Transverse colon (tissue), 4 donors: Measurements from ENCODE around the gene SCAF1. TPM values are rescaled to one million over a fixed set of nuclear protein-coding genes. Genes with fewer than 3 reads are reported as not detected.
"Not testable (repeated sequence)": the region's sequence is repeated elsewhere in the genome, so short reads cannot be mapped to it uniquely, and the experiment has no call there.

Experiments used
- DNase-seq: peaks from one replicate; pipeline ENCODE4 v3.0.0-alpha.2; 2019
- H3K27ac ChIP-seq, 4 donors: fragments of 200-600 bp; sonication (generic); 2 replicates each; pipeline ENCODE4 v1.5.1; 2016 to 2018; ENCODE audit warnings: inconsistent platforms in 4 of 4
- H3K27me3 ChIP-seq: fragments of 200-600 bp; sonication (generic); 2 replicates; pipeline ENCODE4 v1.5.1; 2017; ENCODE audit warnings: inconsistent platforms
- H3K36me3 ChIP-seq, 4 donors: fragments of 200-600 bp; sonication (generic); 2 replicates each; pipeline ENCODE4 v1.5.1; 2017 to 2019; ENCODE audit warnings: inconsistent platforms in 4 of 4
- H3K4me1 ChIP-seq, 4 donors: fragments of 200-600 bp; sonication (generic); 2 replicates each; pipeline ENCODE4 v1.5.1; 2017 to 2020; ENCODE audit warnings: inconsistent platforms in 4 of 4
- H3K4me3 ChIP-seq, 4 donors: fragments of 200-600 bp; sonication (generic); 1 replicate in 1 of 4; 2 replicates in 3 of 4; pipeline versions ENCODE4 v1.5.1 to v1.6.1; 2017 to 2019; ENCODE audit warnings: inconsistent platforms in 4 of 4
- H3K9me3 ChIP-seq, 2 donors: fragments of 200-600 bp; sonication (generic); 2 replicates each; pipeline ENCODE4 v1.5.1; 2017 to 2019; ENCODE audit warnings: inconsistent platforms in 2 of 2
- EP300 ChIP-seq: sonication (generic); formaldehyde crosslinking; IDR thresholded peaks from one replicate; pipeline ENCODE4 v1.6.1; 2017; ENCODE audit warnings: antibody characterized with exemption, low read depth
- POLR2A ChIP-seq: fragments of 450-650 bp; IDR thresholded peaks from one replicate; pipeline ENCODE4 v1.6.1; 2016; ENCODE audit warnings: antibody characterized with exemption, mild to moderate bottlenecking, moderate library complexity
- POLR2AphosphoS5 ChIP-seq, 3 donors: sonication (generic); formaldehyde crosslinking; IDR thresholded peaks; one replicate each; pipeline ENCODE4 v1.6.1; 2016; ENCODE audit warnings: antibody characterized with exemption in 3 of 3
- WGBS, 2 donors: methylation state at CpG; one replicate each; pipeline ENCODE4 v1.1.5; 2018; ENCODE audit warnings: low coverage in 1 of 2; 5-methylcytosine and 5-hydroxymethylcytosine counted together
- in situ Hi-C, 4 donors: fragments of 200-750 bp; cut with MboI; loops; one replicate each; pipeline versions ENCODE4 v1.15.0 to v1.15.1; 2017; ENCODE audit warnings: low sequenced_read_pairs in 3 of 4, low pct_ligation_motif_present in 1 of 4, low pct_unique_long_range_greater_than_20kb in 1 of 4
- intact Hi-C: fragments of 100-400 bp; cut with DNase I; formaldehyde crosslinking; loops from one replicate; pipeline ENCODE4 v1.15.1; 2023; ENCODE audit warnings: low total_unique reads
- total RNA-seq, 4 donors: library from RNA; depleted of rRNA; stranded (reverse); fragments of >200 nt; gene quantifications; one replicate each; pipeline ENCODE4 v1.1.0, GENCODE V29; 2016
- TF ChIP-seq, protein P1 (sequence below), 5 experiments: fragments of 200-600 bp in 3 of 5; fragments of 450-650 bp in 2 of 5; sonication (generic) in 3 of 5; IDR thresholded peaks; 1 replicate in 2 of 5; 2 replicates in 3 of 5; pipeline ENCODE4 v1.5.1; 2016 to 2017; ENCODE audit warnings: antibody characterized with exemption in 5 of 5, inconsistent platforms in 3 of 5, mild to moderate bottlenecking in 2 of 5, moderate library complexity in 1 of 5

SCAF1 gene
- total RNA-seq, 4 donors from 2014 or later, result 20.2 to 118 (median 32.7) TPM

- TF ChIP-seq POLR2AphosphoS5 (IDR thresholded peaks at IDR 0.05) (no peak), POLR2A (no peak), EP300 (no peak)
- TF ChIP-seq, protein P1, sequence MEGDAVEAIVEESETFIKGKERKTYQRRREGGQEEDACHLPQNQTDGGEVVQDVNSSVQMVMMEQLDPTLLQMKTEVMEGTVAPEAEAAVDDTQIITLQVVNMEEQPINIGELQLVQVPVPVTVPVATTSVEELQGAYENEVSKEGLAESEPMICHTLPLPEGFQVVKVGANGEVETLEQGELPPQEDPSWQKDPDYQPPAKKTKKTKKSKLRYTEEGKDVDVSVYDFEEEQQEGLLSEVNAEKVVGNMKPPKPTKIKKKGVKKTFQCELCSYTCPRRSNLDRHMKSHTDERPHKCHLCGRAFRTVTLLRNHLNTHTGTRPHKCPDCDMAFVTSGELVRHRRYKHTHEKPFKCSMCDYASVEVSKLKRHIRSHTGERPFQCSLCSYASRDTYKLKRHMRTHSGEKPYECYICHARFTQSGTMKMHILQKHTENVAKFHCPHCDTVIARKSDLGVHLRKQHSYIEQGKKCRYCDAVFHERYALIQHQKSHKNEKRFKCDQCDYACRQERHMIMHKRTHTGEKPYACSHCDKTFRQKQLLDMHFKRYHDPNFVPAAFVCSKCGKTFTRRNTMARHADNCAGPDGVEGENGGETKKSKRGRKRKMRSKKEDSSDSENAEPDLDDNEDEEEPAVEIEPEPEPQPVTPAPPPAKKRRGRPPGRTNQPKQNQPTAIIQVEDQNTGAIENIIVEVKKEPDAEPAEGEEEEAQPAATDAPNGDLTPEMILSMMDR (IDR thresholded peaks at IDR 0.05), result no peak
- intact Hi-C loops, result no loop called here
- WGBS, 2 donors, result 87 to 93% methylated on average over 4 to 7 of the region's 7 CpGs
- in situ Hi-C loops, result no loop called here
- H3K4me3 ChIP-seq, result no peak overlapping the region
- H3K9me3 ChIP-seq, result no peaks in the 10 kb centered on the region
- H3K27me3 ChIP-seq, result no peaks in the 10 kb centered on the region
- H3K27ac ChIP-seq, result no peak overlapping the region
- no peak for DNase-seq
- H3K4me1 ChIP-seq, result no peaks in the 10 kb centered on the region
- H3K36me3 ChIP-seq, result peaks cover 0 to 35% (median 16%) of the 10 kb centered on the region in 4 donors
These were observed 25.1 kb upstream of the SCAF1 start for GRCh38 chr19:49616945-49617344.

DNA sequence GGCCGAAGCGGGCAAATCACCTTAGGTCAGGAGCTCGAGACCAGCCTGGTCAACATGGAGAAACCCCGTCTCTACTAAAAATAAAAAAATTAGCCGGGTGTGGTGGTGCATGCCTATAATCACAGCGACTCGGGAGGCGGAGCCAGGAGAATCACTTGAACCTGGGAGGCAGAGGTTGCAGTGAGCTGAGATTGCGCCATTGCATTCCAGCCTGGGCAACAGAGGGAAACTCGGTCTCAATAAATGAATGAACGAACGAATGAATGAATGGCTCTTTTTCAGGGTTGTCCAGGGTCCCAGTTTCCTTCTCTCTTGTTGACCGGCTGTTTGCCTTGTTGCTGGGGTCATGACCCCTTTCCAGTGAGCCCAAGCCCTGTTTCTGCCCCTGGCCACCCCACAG lies 24.1 kb upstream of the SCAF1 start:
- peaks cover 0 to 35% (median 16%) of the 10 kb centered on the region in 4 donors for H3K36me3 ChIP-seq
- in situ Hi-C loops, H3K4me3 ChIP-seq, H3K27me3 ChIP-seq, H3K27ac ChIP-seq, DNase-seq, intact Hi-C loops, H3K4me1 ChIP-seq, H3K9me3 ChIP-seq: not testable (repeated sequence)
- 92 to 93% methylated on average over 12 to 13 of the region's 13 CpGs for WGBS, 2 donors

GRCh38 chr19:49624967-49625910 lies 16.8 kb upstream of the SCAF1 start:
- WGBS, 2 donors, result 44 to 84% methylated on average over 3 to 27 of the region's 27 CpGs
- in situ Hi-C loops, result no loop called here

GRCh38 chr19:49626226-49626625 lies 15.8 kb upstream of the SCAF1 start:
- no peak overlapping the region for H3K4me3 ChIP-seq
- in situ Hi-C loops (no loop called here), intact Hi-C loops (no loop called here)
- no peaks in the 10 kb centered on the region for H3K9me3 ChIP-seq
- peaks cover 0 to 5% (median 2%) of the 10 kb centered on the region in 4 donors for H3K36me3 ChIP-seq
- WGBS, 2 donors, result 70 to 88% methylated on average over 2 to 11 of the region's 11 CpGs
- no peaks in the 10 kb centered on the region for H3K27me3 ChIP-seq
- no peaks in the 10 kb centered on the region for H3K4me1 ChIP-seq
- no peak for TF ChIP-seq POLR2AphosphoS5 (IDR thresholded peaks at IDR 0.05)
- no peak for TF ChIP-seq POLR2A
- TF ChIP-seq EP300, result no peak
- TF ChIP-seq, protein P1 (IDR thresholded peaks at IDR 0.05), result no peak
- DNase-seq, result no peak
- H3K27ac ChIP-seq, result no peak overlapping the region

More at GRCh38 chr19:49624967-49625910, 16.8 kb upstream of the SCAF1 start:
- peaks cover 0 to 7% (median 3%) of the 10 kb centered on the region in 4 donors for H3K36me3 ChIP-seq
- H3K4me3 ChIP-seq, result no peak overlapping the region
- no peaks in the 10 kb centered on the region for H3K9me3 ChIP-seq
- no peak overlapping the region for H3K27ac ChIP-seq
- H3K4me1 ChIP-seq, result no peaks in the 10 kb centered on the region
- no peak for DNase-seq
- no peak for TF ChIP-seq POLR2AphosphoS5 (IDR thresholded peaks at IDR 0.05)
- no peak for TF ChIP-seq EP300
- TF ChIP-seq, protein P1 (IDR thresholded peaks at IDR 0.05), result no peak
- TF ChIP-seq POLR2A, result no peak
- H3K27me3 ChIP-seq, result no peaks in the 10 kb centered on the region
- intact Hi-C loops, result no loop called here
